Measurements from ENCODE around the gene PRDM11. TPM values are rescaled to one million over a fixed set of nuclear protein-coding genes. Genes with fewer than 3 reads are reported as not detected.
A peak's percentile ranks its signal among the peaks of the same experiment; 100 is the strongest.

The PRDM11 gene
- total RNA-seq, 1 donor from 2014 or later, result 20.7 TPM

- DNase-seq (ENCODE audit: low spot score), result no peak
- intact Hi-C loops (cut with DNase I), result no loop called here
Observed at GRCh38 chr11:45155058-45155551, 8.7 kb downstream of the PRDM11 start.

- intact Hi-C loops (cut with DNase I), result no loop called here
- no peak for DNase-seq (ENCODE audit: low spot score)
Observed at GRCh38 chr11:45155627-45156180, 9.3 kb downstream of the PRDM11 start.

- intact Hi-C loops (cut with DNase I), result no loop called here
- DNase-seq (ENCODE audit: low spot score), result no peak
Observed at GRCh38 chr11:45156201-45156600, 9.8 kb downstream of the PRDM11 start.

- intact Hi-C loops (cut with DNase I), result no loop called here
- DNase-seq (ENCODE audit: low spot score), result peak; percentile 6
Observed at GRCh38 chr11:45156741-45157140, 10.3 kb downstream of the PRDM11 start.

GRCh38 chr11:45157247-45158209, 11.1 kb downstream of the PRDM11 start:
- intact Hi-C loops (cut with DNase I), result no loop called here
- DNase-seq (ENCODE audit: low spot score), result peak; percentile 74

- intact Hi-C loops (cut with DNase I), result no loop called here
- DNase-seq (ENCODE audit: low spot score), result peak; percentile 78
Observed at GRCh38 chr11:45158210-45158731, 11.8 kb downstream of the PRDM11 start.

- DNase-seq (ENCODE audit: low spot score), result peak; percentile 71
- intact Hi-C loops (cut with DNase I), result no loop called here
Observed at GRCh38 chr11:45158891-45159605, 12.6 kb downstream of the PRDM11 start.

- peak; percentile 43 for DNase-seq (ENCODE audit: low spot score)
- intact Hi-C loops (cut with DNase I), result no loop called here
Observed at GRCh38 chr11:45159781-45160365, 13.4 kb downstream of the PRDM11 start.

GRCh38 chr11:45161252-45162063, 15.0 kb downstream of the PRDM11 start:
- intact Hi-C loops (cut with DNase I), result no loop called here
- peak; percentile 78 for DNase-seq (ENCODE audit: low spot score)

GRCh38 chr11:45162064-45162375, 15.6 kb downstream of the PRDM11 start:
- no peak for DNase-seq (ENCODE audit: low spot score)
- intact Hi-C loops (cut with DNase I), result no loop called here

- DNase-seq (ENCODE audit: low spot score), result peak; percentile 55
- intact Hi-C loops (cut with DNase I), result no loop called here
Observed at GRCh38 chr11:45162916-45163879, 16.8 kb downstream of the PRDM11 start.

- intact Hi-C loops (cut with DNase I), result no loop called here
- peak; percentile 72 for DNase-seq (ENCODE audit: low spot score)
Observed at GRCh38 chr11:45163956-45164575, 17.6 kb downstream of the PRDM11 start.

GRCh38 chr11:45165386-45165785, 18.9 kb downstream of the PRDM11 start:
- no peak for DNase-seq (ENCODE audit: low spot score)
- intact Hi-C loops (cut with DNase I), result no loop called here

- peak; percentile 53 for DNase-seq (ENCODE audit: low spot score)
- intact Hi-C loops (cut with DNase I), result no loop called here
Observed at GRCh38 chr11:45165806-45166603, 19.6 kb downstream of the PRDM11 start.

GRCh38 chr11:45166604-45166897, 20.1 kb downstream of the PRDM11 start:
- intact Hi-C loops (cut with DNase I), result no loop called here
- peak; percentile 70 for DNase-seq (ENCODE audit: low spot score)

GRCh38 chr11:45167283-45167682, 20.8 kb downstream of the PRDM11 start:
- intact Hi-C loops (cut with DNase I), result no loop called here

More at GRCh38 chr11:45167283-45167682, 20.8 kb downstream of the PRDM11 start:
- peak; percentile 60 for DNase-seq (ENCODE audit: low spot score)

Measured in cardiac septum (tissue), 1 donor.